ENCODE measurements around the gene SLC28A3.

Gene SLC28A3

GRCh38 chr9:84323858-84324257, 16.7 kb downstream of the SLC28A3 start:
- TF ChIP-seq SIN3A (IDR thresholded peaks at IDR 0.05; ENCODE audit: borderline replicate concordance, insufficient read depth, low read length) (no peak), FOXP2 (optimal IDR thresholded peaks at IDR 0.05; ENCODE audit: borderline replicate concordance, extremely low read depth, extremely low read length, insufficient read depth) (no peak), POLR2AphosphoS5 (IDR thresholded peaks at IDR 0.05; ENCODE audit: low read depth, low read length) (no peak), TAF1 (IDR thresholded peaks at IDR 0.05; ENCODE audit: borderline replicate concordance, insufficient read depth, low read length) (no peak), REST (IDR thresholded peaks at IDR 0.05; ENCODE audit: insufficient read depth in 1 of 2, low read depth in 2 of 2, low read length in 2 of 2) (no peak)

GRCh38 chr9:84322828-84323227, 17.7 kb downstream of the SLC28A3 start:
- no peak for TF ChIP-seq TAF1 (IDR thresholded peaks at IDR 0.05; ENCODE audit: borderline replicate concordance, insufficient read depth, low read length)
- TF ChIP-seq REST (IDR thresholded peaks at IDR 0.05; ENCODE audit: insufficient read depth in 1 of 2, low read depth in 2 of 2, low read length in 2 of 2): no peak
- no peak for TF ChIP-seq FOXP2 (optimal IDR thresholded peaks at IDR 0.05; ENCODE audit: borderline replicate concordance, extremely low read depth, extremely low read length, insufficient read depth)
- TF ChIP-seq POLR2AphosphoS5 (IDR thresholded peaks at IDR 0.05; ENCODE audit: low read depth, low read length): no peak
- no peak for TF ChIP-seq SIN3A (IDR thresholded peaks at IDR 0.05; ENCODE audit: borderline replicate concordance, insufficient read depth, low read length)

GRCh38 chr9:84320231-84320630, 20.3 kb downstream of the SLC28A3 start:
- TF ChIP-seq POLR2AphosphoS5 (IDR thresholded peaks at IDR 0.05; ENCODE audit: low read depth, low read length): no peak
- no peak for TF ChIP-seq REST (IDR thresholded peaks at IDR 0.05; ENCODE audit: insufficient read depth in 1 of 2, low read depth in 2 of 2, low read length in 2 of 2)
- no peak for TF ChIP-seq SIN3A (IDR thresholded peaks at IDR 0.05; ENCODE audit: borderline replicate concordance, insufficient read depth, low read length)

GRCh38 chr9:84319632-84320031, 20.9 kb downstream of the SLC28A3 start:
- TF ChIP-seq POLR2AphosphoS5 (IDR thresholded peaks at IDR 0.05; ENCODE audit: low read depth, low read length) (no peak), FOXP2 (optimal IDR thresholded peaks at IDR 0.05; ENCODE audit: borderline replicate concordance, extremely low read depth, extremely low read length, insufficient read depth) (no peak), TAF1 (IDR thresholded peaks at IDR 0.05; ENCODE audit: borderline replicate concordance, insufficient read depth, low read length) (no peak), SIN3A (IDR thresholded peaks at IDR 0.05; ENCODE audit: borderline replicate concordance, insufficient read depth, low read length) (no peak), REST (IDR thresholded peaks at IDR 0.05; ENCODE audit: insufficient read depth in 1 of 2, low read depth in 2 of 2, low read length in 2 of 2) (no peak)

- TF ChIP-seq POLR2AphosphoS5 (IDR thresholded peaks at IDR 0.05; ENCODE audit: low read depth, low read length) (no peak), FOXP2 (optimal IDR thresholded peaks at IDR 0.05; ENCODE audit: borderline replicate concordance, extremely low read depth, extremely low read length, insufficient read depth) (no peak), REST (IDR thresholded peaks at IDR 0.05; ENCODE audit: insufficient read depth in 1 of 2, low read depth in 2 of 2, low read length in 2 of 2) (no peak), TAF1 (IDR thresholded peaks at IDR 0.05; ENCODE audit: borderline replicate concordance, insufficient read depth, low read length) (no peak), SIN3A (IDR thresholded peaks at IDR 0.05; ENCODE audit: borderline replicate concordance, insufficient read depth, low read length) (no peak)
These were observed 21.6 kb downstream of the SLC28A3 start for GRCh38 chr9:84318981-84319380.

All from PFSK-1 (cell line).